ENCODE results near the gene FNDC1.

FNDC1 gene

GRCh38 chr6:159301810-159302593, 132.8 kb downstream of the FNDC1 start:
- Histone ChIP-seq H3K36me3 (ENCODE audit: control insufficient read depth in 2 of 2, insufficient read depth in 2 of 2, low read length in 2 of 2) (no peaks in the 10 kb centered on the region), H3K9ac (ENCODE audit: low read depth in 1 of 2, low read length in 2 of 2) (no peak overlapping the region), H3K27me3 (ENCODE audit: control insufficient read depth in 2 of 2, insufficient read depth in 2 of 2, low read length in 2 of 2) (peaks cover 0 to under 1% of the 10 kb centered on the region in 2 donors), H3K9me3 (ENCODE audit: control insufficient read depth in 2 of 2, low read length in 2 of 2) (no peaks in the 10 kb centered on the region), H3K4me1 (ENCODE audit: control insufficient read depth in 2 of 2, insufficient read depth in 2 of 2, low read length in 2 of 2) (no peaks in the 10 kb centered on the region), H3K27ac (ENCODE audit: low read depth in 2 of 2, low read length in 2 of 2) (no peak overlapping the region), H3K4me3 (ENCODE audit: low read length in 2 of 2) (no peak overlapping the region)

- Histone ChIP-seq H3K9ac (ENCODE audit: low read depth in 1 of 2, low read length in 2 of 2) (no peak overlapping the region), H3K36me3 (ENCODE audit: control insufficient read depth in 2 of 2, insufficient read depth in 2 of 2, low read length in 2 of 2) (no peaks in the 10 kb centered on the region), H3K4me3 (ENCODE audit: low read length in 2 of 2) (no peak overlapping the region), H3K9me3 (ENCODE audit: control insufficient read depth in 2 of 2, low read length in 2 of 2) (no peaks in the 10 kb centered on the region), H3K4me1 (ENCODE audit: control insufficient read depth in 2 of 2, insufficient read depth in 2 of 2, low read length in 2 of 2) (no peaks in the 10 kb centered on the region), H3K27me3 (ENCODE audit: control insufficient read depth in 2 of 2, insufficient read depth in 2 of 2, low read length in 2 of 2) (no peaks in the 10 kb centered on the region), H3K27ac (ENCODE audit: low read depth in 2 of 2, low read length in 2 of 2) (no peak overlapping the region)
Observed at GRCh38 chr6:159302594-159302992, 133.4 kb downstream of the FNDC1 start.

GRCh38 chr6:159303159-159303558, 134.0 kb downstream of the FNDC1 start:
- no peaks in the 10 kb centered on the region for H3K27me3 ChIP-seq (ENCODE audit: control insufficient read depth in 2 of 2, insufficient read depth in 2 of 2, low read length in 2 of 2)
- no peak overlapping the region for H3K27ac ChIP-seq (ENCODE audit: low read depth in 2 of 2, low read length in 2 of 2)
- no peaks in the 10 kb centered on the region for H3K9me3 ChIP-seq (ENCODE audit: control insufficient read depth in 2 of 2, low read length in 2 of 2)
- H3K36me3 ChIP-seq (ENCODE audit: control insufficient read depth in 2 of 2, insufficient read depth in 2 of 2, low read length in 2 of 2) = no peaks in the 10 kb centered on the region
- H3K9ac ChIP-seq (ENCODE audit: low read depth in 1 of 2, low read length in 2 of 2) = no peak overlapping the region
- no peak overlapping the region for H3K4me3 ChIP-seq (ENCODE audit: low read length in 2 of 2)
- H3K4me1 ChIP-seq (ENCODE audit: control insufficient read depth in 2 of 2, insufficient read depth in 2 of 2, low read length in 2 of 2) = no peaks in the 10 kb centered on the region

GRCh38 chr6:159303784-159304183, 134.6 kb downstream of the FNDC1 start:
- H3K36me3 ChIP-seq (ENCODE audit: control insufficient read depth in 2 of 2, insufficient read depth in 2 of 2, low read length in 2 of 2) = no peaks in the 10 kb centered on the region
- no peak overlapping the region for H3K9ac ChIP-seq (ENCODE audit: low read depth in 1 of 2, low read length in 2 of 2)
- no peak overlapping the region for H3K27ac ChIP-seq (ENCODE audit: low read depth in 2 of 2, low read length in 2 of 2)
- no peaks in the 10 kb centered on the region for H3K9me3 ChIP-seq (ENCODE audit: control insufficient read depth in 2 of 2, low read length in 2 of 2)
- H3K27me3 ChIP-seq (ENCODE audit: control insufficient read depth in 2 of 2, insufficient read depth in 2 of 2, low read length in 2 of 2) = no peaks in the 10 kb centered on the region
- H3K4me1 ChIP-seq (ENCODE audit: control insufficient read depth in 2 of 2, insufficient read depth in 2 of 2, low read length in 2 of 2) = no peaks in the 10 kb centered on the region
- no peak overlapping the region for H3K4me3 ChIP-seq (ENCODE audit: low read length in 2 of 2)

GRCh38 chr6:159304641-159305040, 135.4 kb downstream of the FNDC1 start:
- H3K27ac ChIP-seq (ENCODE audit: low read depth in 2 of 2, low read length in 2 of 2) = no peak overlapping the region
- H3K4me3 ChIP-seq (ENCODE audit: low read length in 2 of 2) = no peak overlapping the region
- no peaks in the 10 kb centered on the region for H3K27me3 ChIP-seq (ENCODE audit: control insufficient read depth in 2 of 2, insufficient read depth in 2 of 2, low read length in 2 of 2)
- no peaks in the 10 kb centered on the region for H3K4me1 ChIP-seq (ENCODE audit: control insufficient read depth in 2 of 2, insufficient read depth in 2 of 2, low read length in 2 of 2)
- H3K9ac ChIP-seq (ENCODE audit: low read depth in 1 of 2, low read length in 2 of 2) = no peak overlapping the region
- H3K9me3 ChIP-seq (ENCODE audit: control insufficient read depth in 2 of 2, low read length in 2 of 2) = no peaks in the 10 kb centered on the region
- H3K36me3 ChIP-seq (ENCODE audit: control insufficient read depth in 2 of 2, insufficient read depth in 2 of 2, low read length in 2 of 2) = no peaks in the 10 kb centered on the region

DNA sequence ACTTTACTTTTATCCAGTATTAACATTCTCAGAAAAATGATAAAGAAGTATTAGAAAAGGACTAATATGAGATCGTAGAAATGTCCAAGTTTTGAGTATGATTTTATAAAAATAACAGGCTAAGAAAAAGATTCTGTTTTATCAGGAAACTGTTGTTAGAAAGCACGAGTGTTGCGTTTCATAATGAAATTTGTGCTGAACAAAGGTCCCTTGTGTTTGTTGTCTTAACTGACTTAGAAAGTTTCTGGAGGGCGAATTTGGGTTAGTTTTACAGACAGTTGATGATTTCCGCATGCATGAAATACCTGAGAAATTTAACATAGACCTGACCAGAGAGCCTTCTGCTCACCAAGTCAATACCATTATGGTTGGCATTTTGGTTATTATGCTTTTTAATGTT, 136.0 kb downstream of the FNDC1 start:
- no peak overlapping the region for H3K9ac ChIP-seq (ENCODE audit: low read depth in 1 of 2, low read length in 2 of 2)
- H3K4me3 ChIP-seq (ENCODE audit: low read length in 2 of 2) = no peak overlapping the region
- no peaks in the 10 kb centered on the region for H3K9me3 ChIP-seq (ENCODE audit: control insufficient read depth in 2 of 2, low read length in 2 of 2)
- no peaks in the 10 kb centered on the region for H3K4me1 ChIP-seq (ENCODE audit: control insufficient read depth in 2 of 2, insufficient read depth in 2 of 2, low read length in 2 of 2)
- no peaks in the 10 kb centered on the region for H3K27me3 ChIP-seq (ENCODE audit: control insufficient read depth in 2 of 2, insufficient read depth in 2 of 2, low read length in 2 of 2)
- H3K27ac ChIP-seq (ENCODE audit: low read depth in 2 of 2, low read length in 2 of 2) = no peak overlapping the region
- no peaks in the 10 kb centered on the region for H3K36me3 ChIP-seq (ENCODE audit: control insufficient read depth in 2 of 2, insufficient read depth in 2 of 2, low read length in 2 of 2)

DNA sequence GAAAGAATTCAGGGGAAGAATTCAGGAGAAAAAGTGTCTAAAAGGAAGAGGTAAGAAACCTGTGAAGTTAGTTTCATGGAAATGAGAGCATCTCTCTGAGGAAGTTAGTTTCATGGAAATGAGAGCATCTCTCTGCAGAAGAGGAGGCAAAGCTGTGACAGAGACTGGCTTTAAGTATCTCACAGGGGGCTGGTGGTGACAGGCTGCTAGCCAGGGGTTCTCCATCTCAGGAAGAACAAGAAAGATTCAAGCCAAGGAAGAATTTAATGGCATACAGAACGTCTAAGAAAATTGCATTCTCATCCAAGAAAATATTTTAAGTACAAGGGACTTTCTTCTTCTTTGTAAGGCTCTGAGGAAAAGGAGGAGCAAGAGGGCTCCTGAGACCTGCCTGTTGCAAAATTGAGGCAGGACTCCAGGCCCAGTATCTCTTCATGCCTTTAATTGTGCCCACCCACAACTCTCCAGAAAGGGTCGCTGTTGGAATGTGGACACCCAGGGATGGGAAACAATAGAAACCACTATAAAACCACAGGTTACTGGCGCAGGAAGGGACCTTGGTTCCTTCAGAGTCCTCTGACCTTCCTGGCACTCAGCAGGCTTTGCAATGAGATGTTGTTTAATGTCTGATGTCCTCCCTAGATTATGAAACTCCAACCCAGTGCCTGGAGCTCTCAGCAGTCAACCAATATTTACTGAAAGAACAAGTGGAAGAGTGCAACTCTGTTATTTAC, 136.8 kb downstream of the FNDC1 start:
- Histone ChIP-seq H3K4me1 (ENCODE audit: control insufficient read depth in 2 of 2, insufficient read depth in 2 of 2, low read length in 2 of 2) (no peaks in the 10 kb centered on the region), H3K9ac (ENCODE audit: low read depth in 1 of 2, low read length in 2 of 2) (no peak overlapping the region)

GRCh38 chr6:159307246-159307790, 138.1 kb downstream of the FNDC1 start:
- no peak overlapping the region for H3K27ac ChIP-seq (ENCODE audit: low read depth in 2 of 2, low read length in 2 of 2)
- H3K4me1 ChIP-seq (ENCODE audit: control insufficient read depth in 2 of 2, insufficient read depth in 2 of 2, low read length in 2 of 2) = no peaks in the 10 kb centered on the region
- H3K36me3 ChIP-seq (ENCODE audit: control insufficient read depth in 2 of 2, insufficient read depth in 2 of 2, low read length in 2 of 2) = no peaks in the 10 kb centered on the region
- H3K9ac ChIP-seq (ENCODE audit: low read depth in 1 of 2, low read length in 2 of 2) = no peak overlapping the region
- no peaks in the 10 kb centered on the region for H3K9me3 ChIP-seq (ENCODE audit: control insufficient read depth in 2 of 2, low read length in 2 of 2)
- no peaks in the 10 kb centered on the region for H3K27me3 ChIP-seq (ENCODE audit: control insufficient read depth in 2 of 2, insufficient read depth in 2 of 2, low read length in 2 of 2)
- H3K4me3 ChIP-seq (ENCODE audit: low read length in 2 of 2) = no peak overlapping the region

More for the DNA sequence above, 136.8 kb downstream of the FNDC1 start:
- no peaks in the 10 kb centered on the region for H3K9me3 ChIP-seq (ENCODE audit: control insufficient read depth in 2 of 2, low read length in 2 of 2)
- H3K4me3 ChIP-seq (ENCODE audit: low read length in 2 of 2) = no peak overlapping the region
- no peaks in the 10 kb centered on the region for H3K36me3 ChIP-seq (ENCODE audit: control insufficient read depth in 2 of 2, insufficient read depth in 2 of 2, low read length in 2 of 2)
- H3K27me3 ChIP-seq (ENCODE audit: control insufficient read depth in 2 of 2, insufficient read depth in 2 of 2, low read length in 2 of 2) = no peaks in the 10 kb centered on the region
- H3K27ac ChIP-seq (ENCODE audit: low read depth in 2 of 2, low read length in 2 of 2) = no peak overlapping the region

GRCh38 chr6:159308198-159308597, 139.0 kb downstream of the FNDC1 start:
- Histone ChIP-seq H3K4me1 (ENCODE audit: control insufficient read depth in 2 of 2, insufficient read depth in 2 of 2, low read length in 2 of 2) (no peaks in the 10 kb centered on the region), H3K27me3 (ENCODE audit: control insufficient read depth in 2 of 2, insufficient read depth in 2 of 2, low read length in 2 of 2) (no peaks in the 10 kb centered on the region), H3K4me3 (ENCODE audit: low read length in 2 of 2) (no peak overlapping the region), H3K9me3 (ENCODE audit: control insufficient read depth in 2 of 2, low read length in 2 of 2) (no peaks in the 10 kb centered on the region), H3K9ac (ENCODE audit: low read depth in 1 of 2, low read length in 2 of 2) (no peak overlapping the region), H3K36me3 (ENCODE audit: control insufficient read depth in 2 of 2, insufficient read depth in 2 of 2, low read length in 2 of 2) (no peaks in the 10 kb centered on the region), H3K27ac (ENCODE audit: low read depth in 2 of 2, low read length in 2 of 2) (no peak overlapping the region)

DNA sequence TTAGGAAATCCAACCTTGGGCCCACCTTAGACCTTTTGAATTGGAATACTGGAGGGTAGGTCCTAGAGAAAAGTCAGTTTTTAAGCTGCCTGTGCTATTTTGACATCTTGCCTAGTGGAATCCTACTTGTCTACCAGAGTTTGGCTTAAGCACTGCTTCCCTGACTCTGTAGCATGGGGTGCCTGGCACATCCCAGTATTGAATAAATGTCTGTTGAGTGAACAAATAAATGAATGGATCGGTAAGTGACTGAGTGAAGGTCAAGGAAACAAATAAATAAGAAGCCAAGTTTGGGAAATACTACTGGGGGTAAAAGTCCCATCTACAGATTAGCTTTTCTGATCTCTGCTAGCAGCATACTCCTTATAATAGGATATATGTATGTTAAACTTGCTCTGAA, 140.5 kb downstream of the FNDC1 start:
- H3K9me3 ChIP-seq (ENCODE audit: control insufficient read depth in 2 of 2, low read length in 2 of 2) = no peaks in the 10 kb centered on the region
- H3K27ac ChIP-seq (ENCODE audit: low read depth in 2 of 2, low read length in 2 of 2) = no peak overlapping the region
- H3K27me3 ChIP-seq (ENCODE audit: control insufficient read depth in 2 of 2, insufficient read depth in 2 of 2, low read length in 2 of 2) = no peaks in the 10 kb centered on the region
- H3K4me3 ChIP-seq (ENCODE audit: low read length in 2 of 2) = no peak overlapping the region
- H3K36me3 ChIP-seq (ENCODE audit: control insufficient read depth in 2 of 2, insufficient read depth in 2 of 2, low read length in 2 of 2) = no peaks in the 10 kb centered on the region
- no peak overlapping the region for H3K9ac ChIP-seq (ENCODE audit: low read depth in 1 of 2, low read length in 2 of 2)
- H3K4me1 ChIP-seq (ENCODE audit: control insufficient read depth in 2 of 2, insufficient read depth in 2 of 2, low read length in 2 of 2) = no peaks in the 10 kb centered on the region

Measured in mucosa of rectum (tissue), 2 donors.